Adrenal gland (tissue), 5 donors: Measurements from ENCODE around the gene ARHGAP25.

Experiments used
- CTCF ChIP-seq, 6 experiments: fragments of 450-650 bp in 4 of 6; fragments of 200-600 bp in 2 of 6; sonication (generic) in 1 of 6; IDR thresholded peaks; 1 replicate in 5 of 6; 2 replicates in 1 of 6; pipeline versions ENCODE4 v1.5.1 to v1.8.0; 2016 to 2021; ENCODE audit warnings: antibody characterized with exemption in 6 of 6, mild to moderate bottlenecking in 2 of 6, moderate library complexity in 1 of 6
- POLR2A ChIP-seq, 2 donors: fragments of 450-650 bp; IDR thresholded peaks; one replicate each; pipeline ENCODE4 v1.6.1; 2017; ENCODE audit warnings: antibody characterized with exemption in 2 of 2, mild to moderate bottlenecking in 2 of 2, moderate library complexity in 1 of 2
- donor health status: DM: no; HTN: no; CAD: no.

- TF ChIP-seq CTCF (IDR thresholded peaks at IDR 0.05) (no peak), POLR2A (IDR thresholded peaks at IDR 0.05) (no peak)
Measured at GRCh38 chr2:68811364-68811763, 76.8 kb downstream of the ARHGAP25 start.
